HCT116 (cell line): Measurements from ENCODE around the gene CLASP1. TPM values are rescaled to one million over a fixed set of nuclear protein-coding genes. Genes with fewer than 3 reads are reported as not detected.

Source experiments
- ATAC-seq: fragments of 200-7000 bp; cut with Tn5 transposase; 2 replicates; pipeline ENCODE4 v1.9.1; 2020; ENCODE audit warnings: mild to moderate bottlenecking, moderate library complexity
- BruUV-seq: library from RNA; stranded (reverse); fragments of 400-500 nt; replicated peaks from 2 replicates; lab custom pipeline; 2021; lab: Mats Ljungman, UMichigan
- CTCF ChIA-PET: fragments of 300-600 bp; sonication (Branson Sonifier 250); formaldehyde crosslinking; loops from one replicate; lab custom pipeline; 2021; ENCODE audit warnings: antibody characterized with exemption; lab: Charles Lee
- POLR2A ChIA-PET: fragments of 300-600, 350-600 bp; sonication (Branson Sonifier 250); formaldehyde crosslinking; loops from one replicate; lab custom pipeline; 2021; ENCODE audit warnings: antibody characterized with exemption; lab: Charles Lee
- RAD21 ChIA-PET, 2 experiments: fragments of 300-600 bp; sonication (Branson Sonifier 250); formaldehyde crosslinking; loops; one replicate each; lab custom pipeline; 2023; ENCODE audit warnings: low total read pairs in 2 of 2; ENCODE audit not compliant: uncharacterized antibody in 2 of 2, unreplicated experiment in 2 of 2, low non-redundant PET in 1 of 2; lab: Charles Lee
- DNase-seq: peaks from one replicate; pipeline ENCODE4 v3.0.0-alpha.2; 2010; ENCODE audit warnings: low read depth, low spot score
- H2AFZ ChIP-seq: fragments of 200-600 bp; shearing (Covaris generic), sonication (generic); 2 replicates; pipeline ENCODE4 v1.6.1; 2017; ENCODE audit warnings: low read depth, mixed run types, mixed read lengths, antibody characterized with exemption, low read length; ENCODE audit not compliant: poor library complexity, severe bottlenecking
- H3K27ac ChIP-seq: 2 replicates; pipeline ENCODE4 v1.5.1; 2012; ENCODE audit warnings: low read depth, low read length
- H3K27me3 ChIP-seq: fragments of 200-600 bp; sonication (generic); 2 replicates; pipeline ENCODE4 v1.6.1; 2016; ENCODE audit warnings: mixed run types, low read length, mixed read lengths; ENCODE audit not compliant: insufficient read depth
- H3K36me3 ChIP-seq, 2 experiments: fragments of 200-500 bp in 1 of 2; fragments of 200-600 bp in 1 of 2; sonication (Bioruptor generic) in 1 of 2; sonication (generic) in 1 of 2; 2 replicates each; pipeline versions ENCODE4 v1.5.1 to v1.6.1; 2014 to 2016; ENCODE audit warnings: low read length in 2 of 2, inconsistent platforms in 1 of 2, mixed read lengths in 1 of 2, mixed run types in 1 of 2; ENCODE audit not compliant: insufficient read depth in 2 of 2, control insufficient read depth in 1 of 2
- H3K4me1 ChIP-seq, 2 experiments: fragments of 200-600 bp in 1 of 2; sonication (generic) in 1 of 2; 2 replicates each; pipeline versions ENCODE4 v1.5.1 to v1.6.1; 2012 to 2017; ENCODE audit warnings: low read length in 2 of 2, inconsistent platforms in 1 of 2, mild to moderate bottlenecking in 1 of 2, mixed read lengths in 1 of 2, mixed run types in 1 of 2, moderate library complexity in 1 of 2; ENCODE audit not compliant: insufficient read depth in 2 of 2, control insufficient read depth in 1 of 2
- H3K4me2 ChIP-seq: fragments of 200-600 bp; sonication (generic); 2 replicates; pipeline ENCODE4 v1.6.1; 2017; ENCODE audit warnings: mixed run types, low read length, mixed read lengths
- H3K4me3 ChIP-seq, 2 experiments: fragments of 200-600 bp in 1 of 2; sonication (generic) in 1 of 2; replicated peaks in 1 of 2; 2 replicates each; pipeline ENCODE4 v1.5.1; 2011 to 2016; ENCODE audit warnings: low read length in 2 of 2, control low read depth in 1 of 2, low read depth in 1 of 2, mild to moderate bottlenecking in 1 of 2, mixed read lengths in 1 of 2, mixed run types in 1 of 2
- H3K79me2 ChIP-seq: fragments of 200-600 bp; sonication (generic); 2 replicates; pipeline ENCODE4 v1.6.1; 2017; ENCODE audit warnings: mild to moderate bottlenecking, mixed run types, low read length, moderate library complexity, mixed read lengths; ENCODE audit not compliant: insufficient read depth
- H3K9ac ChIP-seq: fragments of 200-600 bp; sonication (generic); 2 replicates; pipeline ENCODE4 v1.6.1; 2016; ENCODE audit warnings: low read length, mixed read lengths
- H3K9me2 ChIP-seq: fragments of 200-600 bp; sonication (generic), shearing (Covaris generic); 2 replicates; pipeline ENCODE4 v1.6.1; 2017; ENCODE audit warnings: mixed run types, mild to moderate bottlenecking, moderate library complexity; ENCODE audit not compliant: insufficient read depth
- H3K9me3 ChIP-seq, 2 experiments: fragments of 200-500 bp in 1 of 2; fragments of 200-600 bp in 1 of 2; sonication (Bioruptor generic) in 1 of 2; sonication (generic) in 1 of 2; 2 replicates each; pipeline ENCODE4 v1.6.1; 2014 to 2017; ENCODE audit warnings: low read length in 2 of 2, mixed read lengths in 2 of 2, inconsistent platforms in 1 of 2, low read depth in 1 of 2, mild to moderate bottlenecking in 1 of 2, mixed run types in 1 of 2, moderate library complexity in 1 of 2; ENCODE audit not compliant: control insufficient read depth in 1 of 2, insufficient read depth in 1 of 2
- H4K20me1 ChIP-seq: fragments of 200-600 bp; sonication (generic), shearing (Covaris generic); 2 replicates; pipeline ENCODE4 v1.6.1; 2017; ENCODE audit warnings: mixed run types, mild to moderate bottlenecking, moderate library complexity; ENCODE audit not compliant: insufficient read depth
- ATF3 ChIP-seq: IDR thresholded peaks from 2 replicates; pipeline ENCODE4 v1.6.1; 2012
- CBX3 ChIP-seq: IDR thresholded peaks from 2 replicates; pipeline ENCODE4 v1.6.1; 2012; ENCODE audit warnings: low read depth
- CEBPB ChIP-seq: IDR thresholded peaks from 2 replicates; pipeline ENCODE4 v1.6.1; 2012; ENCODE audit warnings: low read depth
- EGR1 ChIP-seq: IDR thresholded peaks from 2 replicates; pipeline ENCODE4 v1.6.1; 2012; ENCODE audit warnings: low read depth
- EZH2 ChIP-seq: fragments of 200-600 bp; sonication (generic); IDR thresholded peaks from 2 replicates; pipeline ENCODE4 v1.6.1; 2017; ENCODE audit warnings: antibody characterized with exemption, mixed run types
- EZH2phosphoT487 ChIP-seq: fragments of 200-600 bp; IDR thresholded peaks from 2 replicates; pipeline ENCODE4 v1.6.1; 2018; ENCODE audit warnings: antibody characterized with exemption, borderline replicate concordance
- FOSL1 ChIP-seq: IDR thresholded peaks from 2 replicates; pipeline ENCODE4 v1.6.1; 2012; ENCODE audit warnings: low read depth
- JUND ChIP-seq: IDR thresholded peaks from 2 replicates; pipeline ENCODE4 v1.6.1; 2012
- MAX ChIP-seq: IDR thresholded peaks from 2 replicates; pipeline ENCODE4 v1.6.1; 2012
- POLR2A ChIP-seq: IDR thresholded peaks from 2 replicates; pipeline ENCODE4 v1.7.0; 2011; ENCODE audit warnings: borderline replicate concordance; ENCODE audit not compliant: insufficient read depth, insufficient read length; ENCODE audit errors: extremely low read depth
- POLR2AphosphoS5 ChIP-seq: IDR thresholded peaks from 2 replicates; pipeline ENCODE4 v1.6.1; 2011; ENCODE audit warnings: mild to moderate bottlenecking, low read depth, low read length, moderate library complexity
- SIN3A ChIP-seq: IDR thresholded peaks from 2 replicates; pipeline ENCODE4 v1.6.1; 2012; ENCODE audit warnings: low read depth
- SP1 ChIP-seq: IDR thresholded peaks from 2 replicates; pipeline ENCODE4 v1.6.1; 2012; ENCODE audit warnings: low read depth
- SRF ChIP-seq: IDR thresholded peaks from 2 replicates; pipeline ENCODE4 v1.6.1; 2012; ENCODE audit warnings: low read depth
- TCF7L2 ChIP-seq: IDR thresholded peaks from 2 replicates; pipeline ENCODE4 v1.7.0; 2011; ENCODE audit warnings: borderline replicate concordance, inconsistent platforms; ENCODE audit not compliant: insufficient read depth, insufficient read length; ENCODE audit errors: extremely low read depth
- YY1 ChIP-seq: IDR thresholded peaks from 2 replicates; pipeline ENCODE4 v1.6.1; 2011; ENCODE audit warnings: low read length, low read depth, moderate library complexity, mild to moderate bottlenecking; ENCODE audit not compliant: insufficient replicate concordance; ENCODE audit errors: extremely low read depth
- ZBTB33 ChIP-seq: IDR thresholded peaks from 2 replicates; pipeline ENCODE4 v1.6.1; 2011; ENCODE audit warnings: mild to moderate bottlenecking, low read length, moderate library complexity; ENCODE audit not compliant: insufficient replicate concordance; ENCODE audit errors: extremely low read depth
- ZFX ChIP-seq: fragments of 450-650 bp; IDR thresholded peaks from 2 replicates; pipeline ENCODE4 v1.6.1; 2017
- ZNF274 ChIP-seq: fragments of 200-500 bp; sonication (Bioruptor generic); IDR thresholded peaks from 2 replicates; pipeline ENCODE4 v1.6.1; 2014; ENCODE audit warnings: mild to moderate bottlenecking, low read depth, low read length, inconsistent platforms
- intact Hi-C: fragments of 100-400 bp; cut with micrococcal nuclease; formaldehyde crosslinking; loops from 2 replicates; pipeline ENCODE4 v1.10.0; 2022
- total RNA-seq: library from RNA; stranded (reverse); gene quantifications from one replicate; pipeline ENCODE4 v1.2.1, GENCODE V29; 2021; ENCODE audit not compliant: unreplicated experiment

Gene CLASP1
- total RNA-seq, 1 experiment from 2014 or later = 41.9 TPM

- RAD21 ChIA-PET = no interaction called here
These were observed 81.8 kb downstream of the CLASP1 start for GRCh38 chr2:121567452-121567851.

More at GRCh38 chr2:121567452-121567851, 81.8 kb downstream of the CLASP1 start:
- Histone ChIP-seq H3K36me3 (no peaks in the 10 kb centered on the region), H3K4me2 (no peak overlapping the region), H3K4me3 (no peak overlapping the region), H3K9me3 (no peaks in the 10 kb centered on the region), H3K9me2 (no peaks in the 10 kb centered on the region), H2AFZ (no peak overlapping the region), H3K4me1 (peaks cover 0 to 13% of the 10 kb centered on the region in 2 experiments; a peak in 1 of 4 replicates), H3K9ac (no peak overlapping the region), H4K20me1 (no peaks in the 10 kb centered on the region), H3K27me3 (no peaks in the 10 kb centered on the region), H3K27ac (no peak overlapping the region), H3K79me2 (peaks cover 19% of the 10 kb centered on the region)
- ChIA-PET POLR2A (no interaction called here), CTCF (no interaction called here)
- BruUV-seq = no TSS peak
- ATAC-seq (no peak), DNase-seq (no peak)
- no peak for TF ChIP-seq EGR1
- TF ChIP-seq POLR2AphosphoS5 = no peak
- TF ChIP-seq CBX3 = no peak
- no peak for TF ChIP-seq SP1
- TF ChIP-seq SIN3A = no peak
- no peak for TF ChIP-seq ATF3
- no peak for TF ChIP-seq EZH2
- TF ChIP-seq ZBTB33 = no peak
- no peak for TF ChIP-seq SRF
- no peak for TF ChIP-seq FOSL1
- TF ChIP-seq POLR2A = no peak
- no peak for TF ChIP-seq MAX
- TF ChIP-seq TCF7L2 = no peak
- TF ChIP-seq CEBPB = no peak
- no peak for TF ChIP-seq ZFX
- TF ChIP-seq EZH2phosphoT487 = no peak
- no peak for TF ChIP-seq JUND
- no peak for TF ChIP-seq ZNF274
- TF ChIP-seq YY1 = no peak
- intact Hi-C loops = no loop called here
